HG02943 (cell line): ENCODE data around the gene CDCA5.

Experiments
- ATAC-seq: cut with Tn5 transposase; IDR thresholded peaks from one replicate; pipeline ENCODE4 v1.9.1; 2021; ENCODE audit warnings: mild to moderate bottlenecking, low read depth, moderate library complexity; ENCODE audit not compliant: unreplicated experiment

The CDCA5 gene

DNA sequence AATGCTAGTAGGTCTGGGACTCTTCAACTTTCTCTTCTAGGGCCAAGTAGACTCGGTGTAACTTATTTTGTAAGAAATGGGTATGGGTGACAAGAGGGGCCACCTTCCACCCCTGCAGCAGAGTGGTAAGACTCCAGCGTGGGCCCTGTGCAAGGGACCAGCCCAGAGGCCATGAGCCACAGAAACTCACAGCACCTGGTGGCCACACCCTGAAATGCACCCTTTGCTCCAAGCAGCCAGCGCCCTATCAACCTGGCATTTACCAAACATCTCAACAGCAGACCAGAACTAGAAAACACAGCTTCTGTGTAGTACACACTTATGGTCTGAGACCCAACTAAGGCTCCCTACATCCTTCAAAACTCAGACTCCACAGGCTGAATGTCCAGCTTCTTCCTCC lies 5.7 kb downstream of the CDCA5 start:
- ATAC-seq: no peak

DNA sequence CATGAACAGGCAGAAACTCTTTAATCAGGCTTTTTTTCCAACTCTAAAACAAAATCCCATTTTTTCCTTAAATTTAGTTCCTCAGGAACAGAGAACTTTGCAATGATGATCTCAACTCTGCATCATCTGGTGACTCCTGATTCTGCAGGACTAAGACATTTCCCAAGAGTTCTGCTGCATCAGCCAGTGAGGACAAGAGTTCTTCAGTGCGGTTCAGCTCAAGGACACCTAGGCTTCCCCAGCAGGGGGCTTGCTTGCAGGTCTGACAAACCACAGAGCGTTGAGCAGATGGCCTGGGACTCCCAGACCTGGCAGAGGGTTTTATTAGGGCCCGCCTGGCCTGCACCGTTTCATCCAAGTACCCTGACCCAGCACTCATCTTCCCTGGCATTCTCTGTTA lies 6.4 kb downstream of the CDCA5 start:
- ATAC-seq: no peak

DNA sequence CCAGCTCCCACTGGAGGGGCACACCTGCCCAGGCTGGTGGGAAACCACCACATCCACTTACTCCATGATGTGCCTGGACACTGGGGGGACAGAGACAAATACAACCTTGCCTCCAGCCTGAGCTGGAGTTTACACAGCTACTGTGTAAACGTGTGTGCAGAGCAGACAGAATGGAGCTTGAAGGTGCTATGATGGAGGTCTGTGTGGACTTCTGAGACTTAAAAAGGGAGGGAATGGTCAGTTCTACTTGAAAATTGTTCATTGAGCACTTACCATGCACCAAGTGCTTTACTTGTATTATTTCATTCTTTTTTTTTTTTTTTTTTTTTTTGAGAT lies 11.2 kb downstream of the CDCA5 start:
- ATAC-seq: no peak

DNA sequence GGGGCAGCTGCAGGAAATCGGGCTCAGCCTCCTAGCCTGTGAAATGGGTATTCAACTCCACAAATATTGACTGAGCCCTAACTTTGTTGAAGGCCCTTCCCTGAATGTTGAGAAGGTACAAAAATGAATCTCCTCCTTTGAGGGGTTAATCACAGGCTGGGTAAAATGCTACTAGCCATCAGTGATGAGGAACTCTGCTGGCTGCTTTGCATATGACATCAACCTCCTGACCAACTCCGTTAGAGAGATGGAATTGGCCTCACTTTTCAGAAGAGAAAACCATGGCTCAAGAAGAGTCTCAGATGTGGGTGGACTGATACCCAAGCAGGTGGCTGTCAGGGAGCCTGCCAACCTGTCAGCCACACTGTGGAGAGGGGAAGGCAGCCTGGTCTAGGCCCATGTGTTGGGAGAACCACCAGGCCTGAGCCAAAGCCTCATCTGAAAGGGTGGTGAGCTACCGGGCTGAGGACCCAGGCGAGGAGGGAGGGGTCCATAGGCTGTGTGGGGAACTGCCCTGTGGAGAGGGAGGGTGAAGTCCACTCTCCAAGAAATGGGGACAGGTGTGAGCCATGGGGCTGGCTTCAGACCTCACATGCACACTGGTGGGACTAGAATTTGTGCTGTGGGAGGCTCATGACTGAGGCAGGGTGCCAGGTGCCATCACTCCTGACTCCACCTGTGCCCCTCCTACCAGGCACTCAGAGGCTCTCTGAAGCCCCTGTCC lies 11.8 kb downstream of the CDCA5 start:
- no peak for ATAC-seq

DNA sequence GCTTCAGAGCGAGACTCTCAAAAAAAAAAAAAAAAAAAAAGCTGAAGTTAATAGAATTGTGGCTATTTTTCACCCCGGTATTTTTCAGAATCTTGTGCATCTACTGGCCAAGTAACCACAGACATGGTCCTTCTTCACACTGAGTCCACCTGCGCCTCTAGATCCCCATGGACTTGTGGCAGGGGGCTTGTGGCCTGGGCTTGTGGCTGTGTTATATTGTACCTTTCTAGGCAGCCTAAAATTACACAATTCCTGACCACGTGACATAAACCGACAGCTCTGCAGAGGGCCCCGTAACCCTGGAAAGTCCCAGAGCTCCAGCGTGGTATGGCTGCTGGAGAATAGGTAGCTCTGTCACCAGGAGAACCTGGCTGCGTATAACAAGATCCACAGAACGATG lies 14.6 kb downstream of the CDCA5 start:
- ATAC-seq: no peak

DNA sequence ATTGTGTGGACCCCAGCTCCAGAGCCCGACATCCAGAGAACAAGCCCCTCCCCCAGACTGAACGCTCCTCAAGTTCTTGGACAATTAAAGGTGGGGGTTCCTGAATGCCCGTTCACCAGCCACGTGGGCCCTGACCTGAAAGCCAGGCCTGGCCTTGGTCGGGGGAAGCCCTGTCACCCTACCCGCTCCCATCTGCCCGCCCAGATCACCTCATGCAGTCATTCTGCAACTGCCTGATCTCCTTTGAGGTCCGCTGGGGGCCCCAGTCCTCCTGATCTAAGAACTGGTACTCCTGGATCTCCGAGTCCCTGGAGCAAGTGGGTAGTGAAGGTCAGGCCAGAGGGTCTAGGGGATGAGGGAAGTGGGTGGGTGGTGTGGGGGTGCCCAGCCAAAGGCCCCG lies 16.4 kb downstream of the CDCA5 start:
- ATAC-seq: no peak

GRCh38 chr11:65066805-65067291 lies 17.0 kb downstream of the CDCA5 start:
- no peak for ATAC-seq

DNA sequence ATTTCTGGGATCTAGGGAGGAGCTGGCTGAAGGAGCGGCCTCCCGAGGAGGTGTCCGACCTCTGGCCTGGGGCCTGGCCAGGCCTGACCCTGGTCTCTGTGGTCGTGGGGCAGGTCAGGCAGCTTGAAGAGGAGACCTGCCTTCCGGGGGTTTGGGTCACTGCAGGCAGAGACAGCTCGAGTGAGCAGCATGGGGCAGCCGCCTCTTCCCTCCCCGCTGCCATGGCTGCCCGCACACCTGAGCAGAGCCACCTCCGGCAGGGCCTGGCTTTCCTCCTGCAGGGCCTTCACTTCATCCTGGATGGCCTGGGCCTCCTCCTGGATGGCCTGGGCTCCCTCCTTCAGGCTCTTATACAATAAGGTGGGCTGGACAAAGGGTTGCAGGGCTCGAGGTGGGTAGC lies 17.5 kb downstream of the CDCA5 start:
- no peak for ATAC-seq

- no peak for ATAC-seq
Measured at GRCh38 chr11:65065851-65066250, 18.0 kb downstream of the CDCA5 start.

DNA sequence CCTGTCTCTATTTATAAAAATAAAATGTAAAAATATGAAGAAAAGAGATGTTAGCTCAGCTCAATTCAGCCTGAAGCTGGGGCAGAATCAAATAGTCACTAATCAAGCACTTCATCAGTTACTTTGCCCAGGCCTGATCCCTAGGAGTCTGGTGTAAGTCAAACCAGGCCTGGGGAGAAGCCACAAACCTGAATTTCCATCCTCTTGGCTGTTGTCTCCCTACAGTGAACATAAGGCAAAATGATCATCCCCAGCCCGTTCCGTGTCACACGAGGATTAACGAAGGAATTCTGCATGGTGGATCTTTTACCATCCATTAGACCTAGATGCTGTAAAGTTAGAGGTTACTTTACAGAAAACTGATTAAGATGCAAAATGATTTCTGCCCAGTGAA lies 19.0 kb downstream of the CDCA5 start:
- no peak for ATAC-seq

GRCh38 chr11:65063532-65063931 lies 20.3 kb downstream of the CDCA5 start:
- ATAC-seq: no peak

DNA sequence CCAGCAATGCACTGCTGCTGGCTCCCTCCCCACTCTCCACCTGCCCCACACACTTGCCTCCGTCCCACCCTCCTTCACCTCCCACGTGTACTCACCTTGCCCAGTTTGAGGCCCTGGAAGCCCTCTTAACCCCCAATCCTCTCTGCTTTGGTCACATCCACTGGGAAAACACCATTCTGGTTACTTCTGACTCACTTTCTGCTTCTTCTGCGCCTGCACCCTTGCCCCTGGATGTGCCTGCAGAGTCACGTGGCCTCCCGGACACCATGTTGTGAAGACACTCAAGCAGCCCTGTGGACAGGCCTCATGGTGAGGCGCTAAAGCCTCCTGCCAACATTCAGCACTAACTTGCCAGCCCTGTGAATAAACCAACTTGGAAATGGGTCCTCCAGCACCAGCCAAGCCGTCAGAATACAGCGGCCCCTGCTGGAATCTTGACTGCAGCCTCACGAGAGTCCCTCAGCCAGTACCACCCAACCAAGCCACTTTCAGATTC lies 22.9 kb downstream of the CDCA5 start:
- ATAC-seq: no peak

- ATAC-seq: no peak
Measured at GRCh38 chr11:65059959-65060824, 23.6 kb downstream of the CDCA5 start.

GRCh38 chr11:65059523-65059922 lies 24.3 kb downstream of the CDCA5 start:
- ATAC-seq: no peak

GRCh38 chr11:65058419-65059054 lies 25.3 kb downstream of the CDCA5 start, which contains the start of gene NAALADL1:
TSS of gene NAALADL1 (minus strand) at chr11:65058553. CDS start at chr11:65058521, 32 bp downstream.
- no peak for ATAC-seq

GRCh38 chr11:65058012-65058411 lies 25.8 kb downstream of the CDCA5 start:
- ATAC-seq: no peak

DNA sequence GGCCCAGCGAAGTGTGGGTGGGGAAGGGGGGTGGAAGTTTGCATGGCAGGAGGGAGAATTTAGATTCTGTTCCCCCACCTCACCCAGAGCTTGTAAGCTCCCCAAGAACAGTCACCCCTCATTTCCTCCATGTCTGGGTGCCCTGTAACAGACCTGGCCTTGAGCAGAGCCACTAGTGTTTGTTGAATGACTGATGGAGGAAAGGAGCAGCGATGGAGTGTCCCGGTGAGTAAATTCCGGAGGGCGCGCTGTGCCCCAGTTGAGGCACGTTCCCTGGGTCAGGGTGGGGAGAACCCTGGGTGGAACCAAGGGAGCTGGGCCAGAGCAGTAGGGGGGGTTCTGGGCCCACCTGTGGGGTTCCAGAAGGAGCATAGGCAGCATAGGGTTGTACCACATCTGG lies 26.3 kb downstream of the CDCA5 start:
- no peak for ATAC-seq

- no peak for ATAC-seq
Measured at GRCh38 chr11:65056999-65057398, 26.8 kb downstream of the CDCA5 start.

GRCh38 chr11:65055538-65055937 lies 28.3 kb downstream of the CDCA5 start:
- ATAC-seq: no peak

DNA sequence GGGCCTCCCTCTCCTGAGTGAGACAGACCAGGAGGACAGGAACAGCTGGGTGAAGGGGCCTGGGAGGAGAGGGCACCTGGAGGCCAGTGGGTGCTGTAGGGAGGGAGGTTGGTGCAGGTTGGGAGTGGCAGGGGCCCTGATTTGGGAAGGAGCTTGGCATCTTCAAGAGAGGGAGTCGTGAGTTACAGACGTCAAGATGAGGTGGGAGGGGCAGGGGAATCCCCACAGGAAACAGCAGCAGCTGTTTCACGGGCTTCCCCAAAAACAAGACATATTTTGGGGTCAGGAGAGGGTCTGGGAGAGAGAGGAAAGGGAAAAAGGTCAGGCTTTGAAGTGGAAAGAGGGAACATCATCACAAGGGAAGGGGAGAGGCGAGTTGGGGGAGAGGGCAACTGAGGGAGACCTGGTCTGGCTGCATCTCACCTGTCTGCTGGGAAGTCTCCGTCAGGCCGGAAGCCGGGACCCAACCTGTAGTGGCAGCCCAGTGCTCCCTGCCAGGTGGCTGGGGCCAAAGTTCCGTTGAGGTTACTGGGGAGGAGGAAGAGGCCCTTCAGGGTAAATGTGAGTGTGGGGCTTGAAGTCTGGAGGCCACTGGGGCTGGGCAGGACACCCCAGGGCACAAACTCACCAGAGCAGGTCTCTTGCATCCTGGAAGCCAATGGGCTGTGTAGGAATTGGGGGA lies 29.9 kb downstream of the CDCA5 start:
- no peak for ATAC-seq
